ENCODE data around the gene DNM3.

DNA sequence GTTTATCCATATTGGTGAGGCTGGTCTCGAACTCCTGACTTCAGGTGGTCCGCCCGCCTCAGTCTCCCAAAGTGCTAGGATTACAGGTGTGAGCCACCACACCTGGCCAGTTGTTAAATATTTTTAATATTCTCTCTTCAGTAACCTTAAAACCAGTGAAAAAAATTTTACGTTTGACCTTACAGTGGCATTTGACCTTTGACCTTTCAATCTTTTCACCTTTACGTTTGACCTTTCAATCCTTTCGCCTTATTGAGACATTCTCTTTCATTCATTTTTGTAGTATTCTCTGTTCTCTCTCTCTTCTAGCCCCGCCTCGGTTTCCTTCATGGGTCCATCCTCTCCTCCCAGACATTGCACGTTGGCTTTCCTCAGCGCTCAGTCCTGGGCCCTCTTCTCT is 277.9 kb downstream of the DNM3 start:
- TF ChIP-seq, protein P1, sequence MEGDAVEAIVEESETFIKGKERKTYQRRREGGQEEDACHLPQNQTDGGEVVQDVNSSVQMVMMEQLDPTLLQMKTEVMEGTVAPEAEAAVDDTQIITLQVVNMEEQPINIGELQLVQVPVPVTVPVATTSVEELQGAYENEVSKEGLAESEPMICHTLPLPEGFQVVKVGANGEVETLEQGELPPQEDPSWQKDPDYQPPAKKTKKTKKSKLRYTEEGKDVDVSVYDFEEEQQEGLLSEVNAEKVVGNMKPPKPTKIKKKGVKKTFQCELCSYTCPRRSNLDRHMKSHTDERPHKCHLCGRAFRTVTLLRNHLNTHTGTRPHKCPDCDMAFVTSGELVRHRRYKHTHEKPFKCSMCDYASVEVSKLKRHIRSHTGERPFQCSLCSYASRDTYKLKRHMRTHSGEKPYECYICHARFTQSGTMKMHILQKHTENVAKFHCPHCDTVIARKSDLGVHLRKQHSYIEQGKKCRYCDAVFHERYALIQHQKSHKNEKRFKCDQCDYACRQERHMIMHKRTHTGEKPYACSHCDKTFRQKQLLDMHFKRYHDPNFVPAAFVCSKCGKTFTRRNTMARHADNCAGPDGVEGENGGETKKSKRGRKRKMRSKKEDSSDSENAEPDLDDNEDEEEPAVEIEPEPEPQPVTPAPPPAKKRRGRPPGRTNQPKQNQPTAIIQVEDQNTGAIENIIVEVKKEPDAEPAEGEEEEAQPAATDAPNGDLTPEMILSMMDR (IDR thresholded peaks at IDR 0.05): no peak
- TF ChIP-seq EZH2 (IDR thresholded peaks at IDR 0.05) (no peak), EZH2phosphoT487 (IDR thresholded peaks at IDR 0.05) (no peak)

Measured in neural progenitor cell (in vitro differentiated cells).